MG63 (cell line): Measurements from ENCODE around the gene AKAP17A. TPM values are rescaled to one million over a fixed set of nuclear protein-coding genes. Genes with fewer than 3 reads are reported as not detected.
"Not testable (repeated sequence)": the region's sequence is repeated elsewhere in the genome, so short reads cannot be mapped to it uniquely, and the experiment has no call there.

ENCODE experiments used
- DNase-seq: peaks from one replicate; pipeline ENCODE4 v3.0.0-alpha.2; 2020
- H3K27me3 ChIP-seq: fragments of 250-450 bp; sonication (Bioruptor Pico); 2 replicates; pipeline ENCODE4 v1.5.1; 2020; ENCODE audit warnings: mild to moderate bottlenecking, moderate library complexity
- H3K36me3 ChIP-seq: fragments of 250-450 bp; sonication (Bioruptor Pico); 2 replicates; pipeline ENCODE4 v1.5.1; 2020; ENCODE audit warnings: mild to moderate bottlenecking, moderate library complexity
- H3K4me3 ChIP-seq: fragments of 250-450 bp; sonication (Bioruptor Pico); 2 replicates; pipeline ENCODE4 v1.5.1; 2020; ENCODE audit warnings: mild to moderate bottlenecking, moderate library complexity
- H3K9me3 ChIP-seq: fragments of 250-450 bp; sonication (Bioruptor Pico); 2 replicates; pipeline ENCODE4 v1.5.1; 2020; ENCODE audit warnings: mild to moderate bottlenecking, moderate library complexity
- total RNA-seq: library from RNA; depleted of rRNA; stranded (reverse); fragments of >200 nt; shearing (Covaris generic); gene quantifications from 2 replicates; pipeline ENCODE4 v1.2.3, GENCODE V29; 2014; ENCODE audit warnings: low replicate concordance; rRNA removed

AKAP17A gene
- total RNA-seq, 1 experiment from 2014 or later: 73.3 TPM

DNA sequence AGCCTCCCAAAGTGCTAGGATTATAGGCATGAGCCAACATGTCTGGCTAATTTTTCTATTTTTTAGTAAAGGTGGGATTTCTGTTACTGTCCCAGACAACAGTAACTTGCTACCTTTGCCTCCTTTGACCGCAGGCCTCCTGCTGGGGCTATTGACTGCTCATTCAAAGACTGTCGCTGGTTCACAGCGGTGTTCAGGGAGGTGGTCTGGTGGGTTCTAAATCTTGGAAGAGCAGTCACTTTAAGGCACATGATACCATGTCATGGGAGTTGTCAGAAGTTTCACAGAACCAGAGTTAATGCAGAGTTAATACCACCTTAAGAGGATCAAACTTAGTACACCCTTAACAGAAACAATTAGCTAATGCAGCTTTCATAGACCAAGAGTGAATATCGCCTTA lies 27.3 kb downstream of the AKAP17A start:
- no peak for DNase-seq
- Histone ChIP-seq H3K27me3 (no peaks in the 10 kb centered on the region), H3K36me3 (no peaks in the 10 kb centered on the region), H3K9me3 (no peaks in the 10 kb centered on the region), H3K4me3 (no peak overlapping the region)

DNA sequence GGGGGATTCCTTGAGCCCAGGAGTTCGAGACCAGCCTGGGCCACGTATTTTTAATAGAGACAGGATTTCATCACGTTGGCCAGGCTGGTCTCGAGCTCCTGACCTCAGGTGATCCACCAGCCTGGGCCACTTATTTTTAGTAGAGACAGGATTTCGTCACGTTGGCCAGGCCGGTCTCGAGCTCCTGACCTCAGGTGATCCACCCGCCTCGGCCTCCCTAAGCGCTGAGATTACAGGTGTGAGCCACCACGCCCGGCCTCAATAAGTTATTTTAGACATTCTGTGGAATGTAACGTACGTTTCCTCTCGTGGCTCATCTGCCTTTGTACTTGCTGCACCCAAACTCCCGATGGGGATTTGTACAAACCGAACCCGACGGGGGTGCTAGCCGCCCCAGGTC lies 32.3 kb downstream of the AKAP17A start:
- Histone ChIP-seq H3K4me3 (no peak overlapping the region), H3K27me3 (no peaks in the 10 kb centered on the region), H3K9me3 (no peaks in the 10 kb centered on the region), H3K36me3 (no peaks in the 10 kb centered on the region)
- DNase-seq: no peak

- H3K9me3 ChIP-seq, H3K36me3 ChIP-seq, H3K4me3 ChIP-seq, DNase-seq, H3K27me3 ChIP-seq: not testable (repeated sequence)
Observed at GRCh38 chrX:1624158-1624860, 32.9 kb downstream of the AKAP17A start.

GRCh38 chrX:1624861-1625215 lies 33.4 kb downstream of the AKAP17A start:
- H3K4me3 ChIP-seq, H3K36me3 ChIP-seq, DNase-seq, H3K27me3 ChIP-seq, H3K9me3 ChIP-seq: not testable (repeated sequence)

DNA sequence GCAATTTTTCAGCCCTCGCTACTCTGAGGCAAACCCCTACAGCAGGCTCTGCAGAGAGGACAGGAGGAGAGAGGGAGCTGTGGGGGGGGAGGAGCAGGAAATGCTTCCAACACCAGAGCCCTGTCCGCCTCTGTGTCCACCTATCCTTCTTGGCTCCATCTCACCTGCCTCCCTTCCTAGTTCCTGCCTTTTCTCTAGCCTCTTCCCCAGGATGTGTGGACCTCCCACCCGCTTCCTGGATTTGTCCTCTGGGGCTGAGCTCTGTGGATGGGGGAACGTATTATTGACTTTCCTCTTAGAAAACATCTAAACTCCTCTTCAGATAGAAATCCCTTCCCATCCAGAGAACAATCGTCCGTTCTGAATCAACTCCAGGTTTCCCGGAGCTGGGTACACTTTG lies 37.8 kb downstream of the AKAP17A start:
- no peaks in the 10 kb centered on the region for H3K36me3 ChIP-seq
- H3K27me3 ChIP-seq: no peaks in the 10 kb centered on the region; the same call in 1 of the 2 replicates
- no peak for DNase-seq
- no peaks in the 10 kb centered on the region for H3K9me3 ChIP-seq
- H3K4me3 ChIP-seq: no peak overlapping the region

GRCh38 chrX:1646009-1646408 lies 54.6 kb downstream of the AKAP17A start:
- Histone ChIP-seq H3K27me3 (peaks cover 12% of the 10 kb centered on the region), H3K4me3 (no peak overlapping the region), H3K36me3 (no peaks in the 10 kb centered on the region), H3K9me3 (peaks cover 19% of the 10 kb centered on the region)
- no peak for DNase-seq

- DNase-seq: no peak
- Histone ChIP-seq H3K27me3 (peaks cover 7% of the 10 kb centered on the region), H3K36me3 (no peaks in the 10 kb centered on the region), H3K9me3 (peaks cover 19% of the 10 kb centered on the region), H3K4me3 (no peak overlapping the region)
Observed at GRCh38 chrX:1649621-1650020, 58.2 kb downstream of the AKAP17A start.

Other genes with a start within 250 kb of the AKAP17A start
- gene SLC25A6, start 199.5 kb upstream of the AKAP17A start, total RNA-seq: 478 and 634 TPM in 2 replicates
- 29.3 and 60.9 TPM in 2 replicates for gene ASMTL, start 138.7 kb upstream of the AKAP17A start, total RNA-seq
- not detected in 2 replicates for gene P2RY8, start 54.4 kb upstream of the AKAP17A start, total RNA-seq
- not detected in 2 replicates for gene ASMT, start 23.5 kb downstream of the AKAP17A start, total RNA-seq